GM08714 (cell line): ENCODE results near the gene ASB17.
"Not testable (repeated sequence)": the region's sequence is repeated elsewhere in the genome, so short reads cannot be mapped to it uniquely, and the experiment has no call there.

ENCODE experiments used
- H3K4me3 ChIP-seq: fragments of 200-500 bp; sonication (Bioruptor generic); 2 replicates; pipeline ENCODE4 v1.5.1; 2014; ENCODE audit warnings: mild to moderate bottlenecking, low read length, inconsistent platforms
- ZNF274 ChIP-seq: IDR thresholded peaks from 2 replicates; pipeline ENCODE4 v1.6.1; 2012; ENCODE audit warnings: mild to moderate bottlenecking, low read depth, low read length

ASB17 gene

GRCh38 chr1:75932304-75932703 is at the start of gene ASB17:
TSS of gene ASB17 (minus strand) at chr1:75932404. CDS start at chr1:75932291, 113 bp downstream.
- TF ChIP-seq ZNF274, result no peak
- no peak within 1 kb of the TSS for H3K4me3 ChIP-seq

- no peak for TF ChIP-seq ZNF274
- peak overlapping the region; percentile 16; the same call in 1 of the 2 replicates for H3K4me3 ChIP-seq
These were observed 49.0 kb upstream of the ASB17 start for GRCh38 chr1:75980972-75981897.

- no peak overlapping the region for H3K4me3 ChIP-seq
- no peak for TF ChIP-seq ZNF274
These were observed 38.4 kb upstream of the ASB17 start for GRCh38 chr1:75970631-75971030.

GRCh38 chr1:75969550-75969949 is 37.3 kb upstream of the ASB17 start:
- no peak for TF ChIP-seq ZNF274
- no peak overlapping the region for H3K4me3 ChIP-seq

- no peak overlapping the region for H3K4me3 ChIP-seq
- no peak for TF ChIP-seq ZNF274
These were observed 35.5 kb upstream of the ASB17 start for GRCh38 chr1:75967719-75968118.

GRCh38 chr1:75964760-75965408 is 32.7 kb upstream of the ASB17 start:
- no peak overlapping the region for H3K4me3 ChIP-seq
- TF ChIP-seq ZNF274, result no peak

GRCh38 chr1:75964110-75964759 is 32.0 kb upstream of the ASB17 start:
- not testable (repeated sequence) for H3K4me3 ChIP-seq

- no peak for TF ChIP-seq ZNF274
- H3K4me3 ChIP-seq, result no peak overlapping the region
These were observed 22.4 kb upstream of the ASB17 start for GRCh38 chr1:75954586-75954985.

GRCh38 chr1:75953461-75953860 is 21.3 kb upstream of the ASB17 start:
- TF ChIP-seq ZNF274, result no peak

GRCh38 chr1:75952016-75952415 is 19.8 kb upstream of the ASB17 start:
- no peak for TF ChIP-seq ZNF274
- H3K4me3 ChIP-seq, result no peak overlapping the region

More at GRCh38 chr1:75953461-75953860, 21.3 kb upstream of the ASB17 start:
- H3K4me3 ChIP-seq, result no peak overlapping the region

- H3K4me3 ChIP-seq, result no peak overlapping the region
- TF ChIP-seq ZNF274, result no peak
These were observed 18.0 kb upstream of the ASB17 start for GRCh38 chr1:75950176-75950575.

- not testable (repeated sequence) for H3K4me3 ChIP-seq
These were observed 10.8 kb upstream of the ASB17 start for GRCh38 chr1:75943037-75943436.

- no peak overlapping the region for H3K4me3 ChIP-seq
- TF ChIP-seq ZNF274, result no peak
These were observed 4.8 kb upstream of the ASB17 start for GRCh38 chr1:75937034-75937433.

- no peak for TF ChIP-seq ZNF274
- H3K4me3 ChIP-seq, result no peak overlapping the region
These were observed 9.5 kb downstream of the ASB17 start for GRCh38 chr1:75922698-75923097.

GRCh38 chr1:75916834-75917233 is 15.4 kb downstream of the ASB17 start:
- no peak for TF ChIP-seq ZNF274
- H3K4me3 ChIP-seq, result no peak overlapping the region
